ENCODE measurements around the gene CACNA2D3.
"Not testable (repeated sequence)": the region's sequence is repeated elsewhere in the genome, so short reads cannot be mapped to it uniquely, and the experiment has no call there.

The CACNA2D3 gene

DNA sequence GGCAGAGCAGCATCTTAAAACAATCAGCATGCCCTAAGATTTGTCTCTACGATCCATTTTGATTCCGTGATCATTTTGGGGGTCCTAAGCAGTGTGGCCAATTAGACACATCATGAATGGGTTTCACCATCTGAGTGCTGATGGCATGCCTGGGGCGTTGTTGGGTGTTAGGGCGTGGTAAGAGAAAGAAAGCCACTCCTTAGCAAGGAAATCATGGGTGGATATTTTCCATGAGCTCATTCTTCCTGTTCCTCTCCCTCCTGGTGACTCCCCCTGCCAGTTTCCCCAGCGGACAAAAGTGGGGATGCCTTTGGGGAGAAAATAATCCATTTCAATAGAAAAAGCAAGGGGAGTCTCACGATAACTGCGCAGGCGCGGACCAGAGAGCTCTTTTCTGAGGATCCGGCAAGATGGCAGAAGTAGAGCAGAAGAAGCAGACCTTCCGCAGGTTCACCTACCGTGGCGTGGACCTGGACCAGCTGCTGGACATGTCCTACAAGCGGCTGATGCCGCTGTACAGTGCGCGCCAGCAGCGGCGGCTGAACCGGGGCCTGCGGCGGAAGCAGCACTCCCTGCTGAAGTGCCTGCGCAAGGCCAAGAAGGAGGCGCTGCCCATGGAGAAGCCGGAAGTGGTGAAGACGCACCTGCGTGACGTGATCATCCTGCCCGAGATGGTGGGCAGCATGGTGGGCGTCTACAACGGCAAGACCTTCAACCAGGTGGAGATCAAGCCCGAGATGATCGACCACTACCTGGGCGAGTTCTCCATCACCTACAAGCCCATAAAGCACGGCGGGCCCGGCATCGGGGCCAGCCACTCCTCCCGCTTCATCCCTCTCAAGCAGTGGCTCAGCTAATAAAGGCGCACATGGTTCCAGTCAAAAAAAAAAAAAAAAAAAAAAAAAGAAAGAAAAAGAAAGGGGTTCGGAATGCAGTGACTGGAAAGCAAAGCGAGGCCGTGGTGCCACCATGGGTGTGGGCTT is 503.7 kb downstream of the CACNA2D3 start:
- H3K14ac ChIP-seq (ENCODE audit: low read length) = no peak overlapping the region
- H4K8ac ChIP-seq (ENCODE audit: low read depth, low read length) = no peak overlapping the region
- peaks cover 0 to 5% (median 0%) of the 10 kb centered on the region in 3 experiments for H3K27me3 ChIP-seq (ENCODE audit: control insufficient read depth in 3 of 3, insufficient read depth in 3 of 3, low read depth in 1 of 3, low read length in 3 of 3)
- no peak overlapping the region for H2AK5ac ChIP-seq (ENCODE audit: low read depth, low read length)
- WGBS, 2 donors (ENCODE audit: extremely low coverage in 2 of 2, insufficient read length in 2 of 2, insufficient replicate concordance in 1 of 2) = no CpG with 5 or more reads among the region's 43 CpGs
- H3K9ac ChIP-seq (ENCODE audit: low read depth, low read length, poor library complexity) = no peak overlapping the region
- H3K79me1 ChIP-seq (ENCODE audit: low read depth, low read length) = no peaks in the 10 kb centered on the region
- no peaks in the 10 kb centered on the region for H3K9me3 ChIP-seq (replicated peaks in 1 of 2; ENCODE audit: control insufficient read depth in 2 of 2, insufficient read depth in 1 of 2, low read depth in 1 of 2, low read length in 2 of 2)
- H2BK12ac ChIP-seq (ENCODE audit: low read length) = no peak overlapping the region
- no peak overlapping the region for H3K23ac ChIP-seq (ENCODE audit: low read depth, low read length, poor library complexity)
- H3K4me2 ChIP-seq (ENCODE audit: insufficient read depth, low read length, poor library complexity, severe bottlenecking) = no peak overlapping the region
- no peaks in the 10 kb centered on the region for H3K4me1 ChIP-seq (ENCODE audit: control insufficient read depth in 2 of 2, insufficient read depth in 1 of 2, low read depth in 1 of 2, low read length in 2 of 2)
- no peak overlapping the region for H2AFZ ChIP-seq (ENCODE audit: low read length)
- no peak for DNase-seq (ENCODE audit: low spot score)
- no peak overlapping the region for H3K4ac ChIP-seq (ENCODE audit: low read length)
- H2BK5ac ChIP-seq (ENCODE audit: low read length) = no peak overlapping the region
- H3K27ac ChIP-seq (replicated peaks; ENCODE audit: low read length) = no peak overlapping the region
- H3K36me3 ChIP-seq (replicated peaks in 1 of 2; ENCODE audit: control insufficient read depth in 2 of 2, insufficient read depth in 2 of 2, low read length in 2 of 2) = no peaks in the 10 kb centered on the region
- H2BK15ac ChIP-seq (ENCODE audit: low read length) = no peak overlapping the region
- no peak overlapping the region for H2BK120ac ChIP-seq (ENCODE audit: low read depth, low read length)
- no peak overlapping the region for H3K18ac ChIP-seq (ENCODE audit: low read length)
- no peak overlapping the region for H3K4me3 ChIP-seq (ENCODE audit: low read length in 2 of 2)
- no peak overlapping the region for H4K91ac ChIP-seq (ENCODE audit: low read depth, low read length, poor library complexity)

DNA sequence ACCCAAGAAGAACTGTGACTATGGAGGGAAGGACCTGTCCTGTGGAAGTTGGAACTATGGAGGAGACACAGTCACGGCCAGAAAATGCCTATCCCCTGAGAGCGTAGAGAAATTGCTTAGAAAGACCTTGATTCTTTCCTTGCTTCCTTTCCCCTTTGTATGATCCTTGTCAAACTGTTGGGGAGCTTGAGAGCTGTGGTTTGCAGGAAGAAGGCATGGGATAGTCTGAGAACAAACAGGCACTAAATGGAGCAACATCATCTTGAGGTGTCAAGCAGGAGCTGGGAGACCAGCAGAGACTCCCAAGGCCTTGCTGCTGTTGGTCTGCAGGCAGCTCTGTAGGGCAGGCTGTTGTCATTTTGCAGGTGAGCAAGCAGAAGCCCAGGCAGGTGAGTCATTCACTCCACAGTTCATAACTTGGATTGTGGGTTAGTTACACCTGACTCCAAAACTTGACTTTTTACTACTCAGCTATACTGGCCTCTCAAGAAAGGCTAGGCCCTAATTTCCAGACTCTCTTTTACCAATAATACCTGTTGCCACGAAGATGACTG is 506.6 kb downstream of the CACNA2D3 start:
- Histone ChIP-seq H2BK120ac (ENCODE audit: low read depth, low read length) (no peak overlapping the region), H3K79me1 (ENCODE audit: low read depth, low read length) (no peaks in the 10 kb centered on the region), H3K36me3 (replicated peaks in 1 of 2; ENCODE audit: control insufficient read depth in 2 of 2, insufficient read depth in 2 of 2, low read length in 2 of 2) (no peaks in the 10 kb centered on the region), H3K27me3 (ENCODE audit: control insufficient read depth in 3 of 3, insufficient read depth in 3 of 3, low read depth in 1 of 3, low read length in 3 of 3) (peaks cover 0 to 5% (median 0%) of the 10 kb centered on the region in 3 experiments), H4K91ac (ENCODE audit: low read depth, low read length, poor library complexity) (no peak overlapping the region), H2AK5ac (ENCODE audit: low read depth, low read length) (no peak overlapping the region), H2AFZ (ENCODE audit: low read length) (no peak overlapping the region), H4K8ac (ENCODE audit: low read depth, low read length) (no peak overlapping the region), H2BK5ac (ENCODE audit: low read length) (no peak overlapping the region), H3K9ac (ENCODE audit: low read depth, low read length, poor library complexity) (no peak overlapping the region), H2BK12ac (ENCODE audit: low read length) (no peak overlapping the region), H2BK15ac (ENCODE audit: low read length) (no peak overlapping the region), H3K4me1 (ENCODE audit: control insufficient read depth in 2 of 2, insufficient read depth in 1 of 2, low read depth in 1 of 2, low read length in 2 of 2) (no peaks in the 10 kb centered on the region), H3K4me3 (ENCODE audit: low read length in 2 of 2) (no peak overlapping the region), H3K9me3 (replicated peaks in 1 of 2; ENCODE audit: control insufficient read depth in 2 of 2, insufficient read depth in 1 of 2, low read depth in 1 of 2, low read length in 2 of 2) (no peaks in the 10 kb centered on the region), H3K23ac (ENCODE audit: low read depth, low read length, poor library complexity) (no peak overlapping the region), H3K18ac (ENCODE audit: low read length) (no peak overlapping the region), H3K4me2 (ENCODE audit: insufficient read depth, low read length, poor library complexity, severe bottlenecking) (no peak overlapping the region), H3K14ac (ENCODE audit: low read length) (no peak overlapping the region), H3K27ac (replicated peaks; ENCODE audit: low read length) (no peak overlapping the region), H3K4ac (ENCODE audit: low read length) (no peak overlapping the region)
- WGBS, 2 donors (ENCODE audit: extremely low coverage in 2 of 2, insufficient read length in 2 of 2, insufficient replicate concordance in 1 of 2) = no CpG with 5 or more reads among the region's 3 CpGs
- no peak for DNase-seq (ENCODE audit: low spot score)

DNA sequence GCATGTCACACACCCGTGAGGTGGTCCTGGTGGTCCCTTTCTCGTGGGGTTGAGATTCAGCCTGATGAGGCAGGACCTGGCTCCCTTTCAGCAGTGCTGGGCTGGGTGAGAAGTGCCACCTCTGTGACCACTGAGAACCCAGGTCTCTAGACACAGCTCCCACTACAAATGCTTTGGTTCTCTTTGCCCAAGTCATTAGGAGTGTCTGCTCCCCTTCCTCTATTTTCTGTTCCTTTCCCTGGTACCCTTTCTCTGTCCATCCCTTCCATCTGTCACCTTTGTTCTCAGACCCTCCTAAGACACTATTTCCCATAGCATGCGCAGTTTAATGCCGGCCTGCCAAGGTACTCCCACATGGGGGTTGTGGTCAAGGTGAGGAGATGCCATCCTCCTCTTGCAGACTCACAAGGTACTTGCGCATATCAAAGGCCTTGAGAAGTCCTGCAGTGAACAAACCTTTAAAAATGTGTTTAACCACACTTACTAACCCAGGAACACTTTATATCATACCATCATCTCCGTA is 507.8 kb downstream of the CACNA2D3 start:
- H3K4me2 ChIP-seq (ENCODE audit: insufficient read depth, low read length, poor library complexity, severe bottlenecking) = no peak overlapping the region
- WGBS, 2 donors (ENCODE audit: extremely low coverage in 2 of 2, insufficient read length in 2 of 2, insufficient replicate concordance in 1 of 2) = no CpG with 5 or more reads among the region's 6 CpGs
- H3K36me3 ChIP-seq (replicated peaks in 1 of 2; ENCODE audit: control insufficient read depth in 2 of 2, insufficient read depth in 2 of 2, low read length in 2 of 2) = no peaks in the 10 kb centered on the region
- H3K9me3 ChIP-seq (replicated peaks in 1 of 2; ENCODE audit: control insufficient read depth in 2 of 2, insufficient read depth in 1 of 2, low read depth in 1 of 2, low read length in 2 of 2) = no peaks in the 10 kb centered on the region
- H3K23ac ChIP-seq (ENCODE audit: low read depth, low read length, poor library complexity) = no peak overlapping the region
- H2BK15ac ChIP-seq (ENCODE audit: low read length) = no peak overlapping the region
- no peak overlapping the region for H2BK120ac ChIP-seq (ENCODE audit: low read depth, low read length)
- DNase-seq (ENCODE audit: low spot score) = no peak
- no peak overlapping the region for H4K8ac ChIP-seq (ENCODE audit: low read depth, low read length)
- H2AFZ ChIP-seq (ENCODE audit: low read length) = no peak overlapping the region
- H3K4me1 ChIP-seq (ENCODE audit: control insufficient read depth in 2 of 2, insufficient read depth in 1 of 2, low read depth in 1 of 2, low read length in 2 of 2) = no peaks in the 10 kb centered on the region
- no peaks in the 10 kb centered on the region for H3K79me1 ChIP-seq (ENCODE audit: low read depth, low read length)
- no peak overlapping the region for H3K14ac ChIP-seq (ENCODE audit: low read length)
- H2BK12ac ChIP-seq (ENCODE audit: low read length) = no peak overlapping the region
- no peak overlapping the region for H3K18ac ChIP-seq (ENCODE audit: low read length)
- H4K91ac ChIP-seq (ENCODE audit: low read depth, low read length, poor library complexity) = no peak overlapping the region
- no peak overlapping the region for H2AK5ac ChIP-seq (ENCODE audit: low read depth, low read length)
- no peak overlapping the region for H3K4ac ChIP-seq (ENCODE audit: low read length)
- no peak overlapping the region for H3K4me3 ChIP-seq (ENCODE audit: low read length in 2 of 2)
- no peak overlapping the region for H3K27ac ChIP-seq (replicated peaks; ENCODE audit: low read length)
- H3K9ac ChIP-seq (ENCODE audit: low read depth, low read length, poor library complexity) = no peak overlapping the region
- H2BK5ac ChIP-seq (ENCODE audit: low read length) = no peak overlapping the region
- peaks cover 0 to 5% (median 0%) of the 10 kb centered on the region in 3 experiments for H3K27me3 ChIP-seq (ENCODE audit: control insufficient read depth in 3 of 3, insufficient read depth in 3 of 3, low read depth in 1 of 3, low read length in 3 of 3)

DNA sequence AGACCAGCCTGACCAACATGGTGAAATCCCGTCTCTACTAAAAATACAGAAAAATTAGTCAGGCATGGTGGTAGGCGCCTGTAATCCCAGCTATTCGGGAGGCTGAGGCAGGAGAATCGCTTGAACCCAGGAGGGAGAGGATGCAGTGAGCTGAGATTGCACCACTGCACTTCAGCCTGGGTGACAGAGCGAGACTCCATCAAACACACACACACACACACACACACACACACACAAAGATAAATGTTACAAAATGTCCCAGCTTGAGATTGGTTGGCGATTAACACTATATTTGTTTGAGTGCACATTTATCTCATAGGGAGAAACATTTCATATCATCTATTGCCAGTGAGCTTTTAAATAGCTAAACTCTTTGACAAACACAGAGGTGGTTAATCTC is 508.6 kb downstream of the CACNA2D3 start:
- not testable (repeated sequence) for H3K9ac ChIP-seq (ENCODE audit: low read depth, low read length, poor library complexity); H3K23ac ChIP-seq (ENCODE audit: low read depth, low read length, poor library complexity); H3K4ac ChIP-seq (ENCODE audit: low read length); H4K8ac ChIP-seq (ENCODE audit: low read depth, low read length); H2BK120ac ChIP-seq (ENCODE audit: low read depth, low read length); H2BK15ac ChIP-seq (ENCODE audit: low read length); H4K91ac ChIP-seq (ENCODE audit: low read depth, low read length, poor library complexity); H3K4me1 ChIP-seq (ENCODE audit: control insufficient read depth in 2 of 2, insufficient read depth in 1 of 2, low read depth in 1 of 2, low read length in 2 of 2); H3K27me3 ChIP-seq (ENCODE audit: control insufficient read depth in 3 of 3, insufficient read depth in 3 of 3, low read depth in 1 of 3, low read length in 3 of 3); H3K18ac ChIP-seq (ENCODE audit: low read length); H3K4me3 ChIP-seq (ENCODE audit: low read length in 2 of 2); H2AFZ ChIP-seq (ENCODE audit: low read length); H3K14ac ChIP-seq (ENCODE audit: low read length); H2BK5ac ChIP-seq (ENCODE audit: low read length); H3K79me1 ChIP-seq (ENCODE audit: low read depth, low read length); H3K27ac ChIP-seq (replicated peaks; ENCODE audit: low read length); H3K9me3 ChIP-seq (replicated peaks in 1 of 2; ENCODE audit: control insufficient read depth in 2 of 2, insufficient read depth in 1 of 2, low read depth in 1 of 2, low read length in 2 of 2); DNase-seq (ENCODE audit: low spot score); H3K36me3 ChIP-seq (replicated peaks in 1 of 2; ENCODE audit: control insufficient read depth in 2 of 2, insufficient read depth in 2 of 2, low read length in 2 of 2); H2BK12ac ChIP-seq (ENCODE audit: low read length); H2AK5ac ChIP-seq (ENCODE audit: low read depth, low read length); H3K4me2 ChIP-seq (ENCODE audit: insufficient read depth, low read length, poor library complexity, severe bottlenecking)
- no CpG with 5 or more reads among the region's 6 CpGs for WGBS, 2 donors (ENCODE audit: extremely low coverage in 2 of 2, insufficient read length in 2 of 2, insufficient replicate concordance in 1 of 2)

All from neuronal stem cell (in vitro differentiated cells).